Heart right ventricle (tissue), 16 donors: Measurements from ENCODE around the gene BAAT. TPM values are rescaled to one million over a fixed set of nuclear protein-coding genes. Genes with fewer than 3 reads are reported as not detected.

Experiments
- ATAC-seq, 8 donors: fragments of 200-7000 bp; cut with Tn5 transposase; one replicate each; pipeline ENCODE4 v1.9.1; 2020; ENCODE audit warnings: mild to moderate bottlenecking in 8 of 8, moderate library complexity in 8 of 8, moderate number of reproducible peaks in 1 of 8
- DNase-seq, 2 donors: peaks; one replicate each; pipeline ENCODE4 v3.0.0-alpha.2; 2020
- H3K27ac ChIP-seq, 10 donors: fragments of 200-600 bp; sonication (generic) in 2 of 10; one replicate each; pipeline versions ENCODE4 v1.5.0 to v1.8.0; 2020 to 2022; ENCODE audit warnings: mild to moderate bottlenecking in 3 of 10
- H3K27me3 ChIP-seq, 7 donors: fragments of 200-600 bp; one replicate each; pipeline ENCODE4 v1.8.0; 2021 to 2022; ENCODE audit warnings: mild to moderate bottlenecking in 2 of 7
- H3K36me3 ChIP-seq, 9 donors: fragments of 200-600 bp; sonication (generic) in 1 of 9; one replicate each; pipeline versions ENCODE4 v1.5.0 to v1.8.0; 2020 to 2022; ENCODE audit warnings: mild to moderate bottlenecking in 2 of 9
- H3K4me1 ChIP-seq, 9 donors: fragments of 200-600 bp; sonication (generic) in 1 of 9; one replicate each; pipeline versions ENCODE4 v1.5.0 to v1.8.0; 2020 to 2022; ENCODE audit warnings: mild to moderate bottlenecking in 4 of 9
- H3K4me3 ChIP-seq, 10 donors: fragments of 200-600 bp; sonication (generic) in 2 of 10; one replicate each; pipeline versions ENCODE4 v1.5.0 to v1.8.0; 2020 to 2022; ENCODE audit warnings: mild to moderate bottlenecking in 7 of 10, moderate library complexity in 2 of 10
- H3K9me3 ChIP-seq, 11 donors: fragments of 200-600 bp in 10 of 11; sonication (generic) in 2 of 11; one replicate each; pipeline versions ENCODE4 v1.5.0 to v1.8.0; 2013 to 2022; ENCODE audit warnings: mild to moderate bottlenecking in 2 of 11, control low read depth in 1 of 11, moderate library complexity in 1 of 11
- WGBS, 2 donors: extraction: QIAGEN DNeasy Blood & Tissue Kit; methylation state at CpG; one replicate each; pipeline ENCODE4 v1.1.7; 2013; ENCODE audit warnings: inconsistent platforms in 1 of 2; 5-methylcytosine and 5-hydroxymethylcytosine counted together
- intact Hi-C, 10 donors: fragments of 100-400 bp; cut with DNase I; formaldehyde crosslinking; loops; one replicate each; pipeline versions ENCODE4 v1.11.1 to v1.14.2; 2022
- polyA plus RNA-seq, 2 donors: library from polyadenylated mRNA; stranded (reverse); fragments of 200-250 nt; gene quantifications; one replicate each; pipeline ENCODE4 v1.2.3, GENCODE V29; 2013
- total RNA-seq, 10 donors: library from RNA; stranded (reverse); fragmentation: NEBNext Ultra II Directional in 3 of 10; extraction: Animal tissue kit (Norgen Biotek cat#: 25700) in 3 of 10; gene quantifications; one replicate each; pipeline versions ENCODE4 v1.2.1 to v1.2.4, GENCODE V29; 2021 to 2023
- TF ChIP-seq, protein P1 (sequence below), 9 donors: fragments of 200-600 bp; sonication (generic) in 2 of 9; IDR thresholded peaks; one replicate each; pipeline versions ENCODE4 v1.5.0 to v1.8.0; 2021 to 2022; ENCODE audit warnings: antibody characterized with exemption in 9 of 9, mild to moderate bottlenecking in 5 of 9, moderate library complexity in 1 of 9
- donor health status: Arrhythmogenic right ventricular cardiomyopathy.
- donor health status: ischemic (EF 13 %, LVEDD 7.1; RV severe dilation, severe dysfunction).
- donor health status: healthy with polysubstance abuse.
- donor health status: DM: no; HTN: yes; CAD: no.
- donor health status: DM: no; HTN: no; CAD: no.
- donor health status: ischemic (EF 25% LVEDD 6.9; RV normal size, moderate dysfunction).
- donor health status: ischemic (EF 25% LVEDD 5.7; RV mildly dilated, moderate dysfunction).
- donor health status: healthy.
- donor health status: DM: yes; HTN: yes; CAD: no.
- donor health status: Ischemic cardiomyopathy.
- donor health status: ischemic (EF 35%, LVEDD 5.7; RV mildly dilated, moderate dysfunction).
- donor health status: nonischemic (EF 11% LVEDD 7.7; RV severe dilation, severe dysfunction).
- donor health status: DM: yes; HTN: yes; CAD: no.
- donor health status: PGD.
- donor health status: ischemic (EF 29% LVEDD 5.4; RV normal size, mild dysfunction).
- donor health status: nonischemic (EF 23%, LVEDD 6.1; RV moderate dilation, normal function).

Gene BAAT
- total and polyA plus RNA-seq, 12 donors, result 0.03 to 0.15 (median 0.07) TPM; not detected in 5

DNA sequence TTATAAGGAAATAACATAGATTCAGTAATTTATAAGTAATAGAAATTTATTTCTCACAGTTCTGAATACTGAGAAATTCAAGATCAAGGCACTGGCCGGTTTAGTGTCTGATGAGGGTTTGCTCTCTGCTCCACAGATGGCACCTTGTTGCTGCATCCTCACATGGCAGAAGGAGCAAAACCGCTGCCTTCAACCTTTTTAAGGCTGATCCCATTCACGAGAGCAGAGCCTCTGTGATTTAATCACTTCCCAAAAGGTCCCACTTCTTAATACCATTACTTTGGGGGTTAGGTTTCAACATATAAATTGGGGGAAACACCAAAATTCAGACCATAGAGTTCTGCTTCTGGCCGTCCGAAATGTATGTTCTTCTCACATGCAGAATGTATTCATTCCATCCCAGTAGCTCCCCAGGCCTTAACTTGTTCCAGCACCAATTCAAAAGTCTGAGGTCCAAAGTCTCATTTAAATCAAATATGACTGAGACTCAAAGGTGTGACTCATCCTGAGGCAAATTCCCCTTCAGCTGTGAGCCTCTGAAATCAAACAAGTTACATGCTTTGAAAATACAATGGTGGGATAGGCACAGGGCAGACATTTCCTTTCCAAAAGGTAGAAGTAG is 30.6 kb downstream of the BAAT start:
- intact Hi-C loops, result no loop called here
- WGBS, 2 donors, result 89% methylated on average over 5 of the region's 5 CpGs

DNA sequence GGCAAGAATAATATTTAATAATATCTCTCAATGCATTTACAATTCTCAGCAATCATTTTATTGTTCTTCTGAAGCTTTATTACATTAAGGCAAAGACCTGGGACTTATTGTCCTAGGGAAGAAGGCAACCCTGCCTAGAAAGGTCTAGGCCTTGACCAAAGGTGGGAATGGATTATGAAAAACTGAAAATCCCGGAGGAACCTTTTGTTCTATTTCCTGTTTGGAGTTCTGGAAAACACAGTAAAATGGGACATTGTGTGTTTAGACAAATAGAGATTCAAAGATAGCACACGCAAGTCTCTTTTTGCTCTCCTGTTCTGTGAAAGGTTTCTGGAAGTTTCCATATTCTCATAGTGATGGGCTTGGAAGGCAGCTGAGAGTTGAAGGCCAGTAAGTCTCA is 31.1 kb downstream of the BAAT start:
- ATAC-seq (no peak), DNase-seq (no peak)
- 72 to 81% methylated on average over 2 of the region's 2 CpGs for WGBS, 2 donors
- intact Hi-C loops, result no loop called here
- peaks cover 0 to 6% (median 0%) of the 10 kb centered on the region in 7 donors for H3K27me3 ChIP-seq
- H3K27ac ChIP-seq, result no peak overlapping the region
- H3K9me3 ChIP-seq, result no peaks in the 10 kb centered on the region
- TF ChIP-seq, protein P1, sequence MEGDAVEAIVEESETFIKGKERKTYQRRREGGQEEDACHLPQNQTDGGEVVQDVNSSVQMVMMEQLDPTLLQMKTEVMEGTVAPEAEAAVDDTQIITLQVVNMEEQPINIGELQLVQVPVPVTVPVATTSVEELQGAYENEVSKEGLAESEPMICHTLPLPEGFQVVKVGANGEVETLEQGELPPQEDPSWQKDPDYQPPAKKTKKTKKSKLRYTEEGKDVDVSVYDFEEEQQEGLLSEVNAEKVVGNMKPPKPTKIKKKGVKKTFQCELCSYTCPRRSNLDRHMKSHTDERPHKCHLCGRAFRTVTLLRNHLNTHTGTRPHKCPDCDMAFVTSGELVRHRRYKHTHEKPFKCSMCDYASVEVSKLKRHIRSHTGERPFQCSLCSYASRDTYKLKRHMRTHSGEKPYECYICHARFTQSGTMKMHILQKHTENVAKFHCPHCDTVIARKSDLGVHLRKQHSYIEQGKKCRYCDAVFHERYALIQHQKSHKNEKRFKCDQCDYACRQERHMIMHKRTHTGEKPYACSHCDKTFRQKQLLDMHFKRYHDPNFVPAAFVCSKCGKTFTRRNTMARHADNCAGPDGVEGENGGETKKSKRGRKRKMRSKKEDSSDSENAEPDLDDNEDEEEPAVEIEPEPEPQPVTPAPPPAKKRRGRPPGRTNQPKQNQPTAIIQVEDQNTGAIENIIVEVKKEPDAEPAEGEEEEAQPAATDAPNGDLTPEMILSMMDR (IDR thresholded peaks at IDR 0.05), result no peak
- no peaks in the 10 kb centered on the region for H3K4me1 ChIP-seq
- no peaks in the 10 kb centered on the region for H3K36me3 ChIP-seq
- H3K4me3 ChIP-seq, result no peak overlapping the region

More for the DNA sequence above, 30.6 kb downstream of the BAAT start:
- Histone ChIP-seq H3K4me1 (no peaks in the 10 kb centered on the region), H3K9me3 (no peaks in the 10 kb centered on the region), H3K4me3 (no peak overlapping the region), H3K27me3 (peaks cover 0 to 6% (median 0%) of the 10 kb centered on the region in 7 donors), H3K36me3 (no peaks in the 10 kb centered on the region), H3K27ac (no peak overlapping the region)
- ATAC-seq (no peak), DNase-seq (no peak)
- TF ChIP-seq, protein P1 (IDR thresholded peaks at IDR 0.05), result no peak

DNA sequence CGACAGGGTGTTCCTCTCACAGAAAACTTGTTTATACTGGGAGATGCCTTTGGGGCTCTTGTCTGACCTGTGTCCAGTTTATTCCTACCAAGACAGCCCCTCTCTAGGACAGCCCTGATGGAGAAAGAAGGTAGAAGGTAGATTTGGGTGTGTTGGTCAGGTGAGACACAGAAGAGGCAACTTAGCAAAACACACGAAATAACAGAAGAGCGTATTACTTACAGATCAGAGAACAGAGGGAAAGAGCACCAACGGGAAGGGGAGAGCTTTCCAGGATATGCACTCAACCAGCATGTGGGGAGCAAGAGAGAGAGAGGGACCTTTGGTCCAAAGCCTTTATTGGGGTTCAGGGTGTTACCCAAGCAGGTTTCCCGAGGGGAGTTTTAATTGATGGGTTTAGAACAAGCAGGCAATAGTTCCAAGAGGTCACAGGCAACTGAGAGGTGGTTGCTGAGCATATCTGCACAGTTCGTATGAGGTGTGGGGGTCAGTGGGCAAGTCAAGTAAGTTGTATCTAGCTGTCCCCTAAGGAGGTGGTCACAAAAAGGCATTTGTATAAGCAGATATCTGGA is 31.8 kb downstream of the BAAT start:
- WGBS, 2 donors, result 80 to 86% methylated on average over 6 of the region's 6 CpGs
- DNase-seq (no peak), ATAC-seq (no peak)
- H3K4me1 ChIP-seq, result no peaks in the 10 kb centered on the region
- no peaks in the 10 kb centered on the region for H3K9me3 ChIP-seq
- intact Hi-C loops, result no loop called here
- H3K27ac ChIP-seq, result no peak overlapping the region
- TF ChIP-seq, protein P1 (IDR thresholded peaks at IDR 0.05), result no peak
- H3K27me3 ChIP-seq, result peaks cover 0 to 9% (median 3%) of the 10 kb centered on the region in 7 donors
- H3K36me3 ChIP-seq, result no peaks in the 10 kb centered on the region
- H3K4me3 ChIP-seq, result no peak overlapping the region

DNA sequence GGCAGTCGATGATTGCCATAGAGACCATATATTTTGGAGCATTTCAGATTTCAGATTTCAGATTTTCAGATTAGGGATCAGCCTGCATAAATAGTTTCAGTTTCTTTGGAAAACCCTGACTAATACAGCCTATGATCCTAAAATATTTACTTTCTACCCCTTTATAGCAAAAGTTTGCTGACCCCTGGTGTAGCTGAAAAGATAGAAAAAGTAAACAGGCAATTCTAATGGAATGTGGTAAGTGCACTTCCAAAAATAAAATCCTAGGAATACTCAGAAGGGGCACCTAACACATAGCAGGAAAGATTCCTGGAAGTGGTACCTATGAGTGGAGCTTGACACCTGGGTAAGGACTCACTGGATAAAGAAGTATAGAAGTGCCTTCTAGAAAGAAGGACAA is 34.5 kb downstream of the BAAT start:
- intact Hi-C loops, result no loop called here
- peaks cover 0 to 20% (median 4%) of the 10 kb centered on the region in 7 donors for H3K27me3 ChIP-seq
- H3K4me3 ChIP-seq, result no peak overlapping the region
- H3K36me3 ChIP-seq, result no peaks in the 10 kb centered on the region
- 73 to 84% methylated on average over 1 of the region's 1 CpG for WGBS, 2 donors
- DNase-seq (no peak), ATAC-seq (no peak)
- H3K27ac ChIP-seq, result no peak overlapping the region
- no peaks in the 10 kb centered on the region for H3K9me3 ChIP-seq
- TF ChIP-seq, protein P1 (IDR thresholded peaks at IDR 0.05), result no peak
- H3K4me1 ChIP-seq, result no peaks in the 10 kb centered on the region
